ENCODE measurements around the gene ACOX3. TPM values are rescaled to one million over a fixed set of nuclear protein-coding genes. Genes with fewer than 3 reads are reported as not detected.
A peak's percentile ranks its signal among the peaks of the same experiment; 100 is the strongest.

Gene ACOX3
- total and polyA plus RNA-seq, 9 of the 15 experiments (the other 6 are each of a cell fraction or from before 2014, with no cell fraction given) = 0.68 to 7.3 (median 3.7) TPM

DNA sequence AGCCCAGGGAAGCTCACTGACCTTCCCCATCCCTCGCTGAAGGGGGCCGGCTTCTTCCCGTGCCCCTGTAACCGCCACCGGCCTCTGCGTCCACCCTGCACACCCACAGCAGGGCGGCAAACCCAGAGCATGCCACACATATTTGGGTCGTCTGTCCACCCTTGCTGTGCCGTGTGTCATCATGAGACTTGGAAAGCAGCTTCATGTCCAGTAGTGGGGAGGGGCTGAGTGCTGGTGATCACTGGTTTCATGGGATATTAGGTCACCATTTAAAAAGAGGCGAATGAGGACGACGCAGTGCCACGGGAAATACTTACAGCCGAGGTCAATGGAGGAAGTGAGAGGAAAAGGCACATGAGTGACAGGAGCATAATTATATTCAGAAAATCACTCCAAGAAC lies 96.1 kb downstream of the ACOX3 start:
- no peaks in the 10 kb centered on the region for H3K36me3 ChIP-seq (ENCODE audit: control insufficient read depth, insufficient read depth, low read length)
- peaks cover 0 to 51% of the 10 kb centered on the region in 2 experiments; a peak in 2 of 5 replicates for H3K27me3 ChIP-seq (ENCODE audit: control insufficient read depth in 2 of 2, insufficient read depth in 2 of 2, low read length in 2 of 2)
- in situ Hi-C loops (cut with MboI) (no loop called here), intact Hi-C loops (cut with micrococcal nuclease) (no loop called here)
- no TSS peak for BruUV-seq (replicated peaks)
- H2AFZ ChIP-seq (ENCODE audit: low read depth, low read length) = no peak overlapping the region
- no peaks in the 10 kb centered on the region for H4K20me1 ChIP-seq (replicated peaks; ENCODE audit: control insufficient read depth, insufficient read depth, low read length)
- no peaks in the 10 kb centered on the region for H3K9me1 ChIP-seq (ENCODE audit: control insufficient read depth, insufficient read depth, low read length)
- no peak overlapping the region for H3K9ac ChIP-seq (ENCODE audit: insufficient read depth in 1 of 2, low read depth in 2 of 2, low read length in 2 of 2)
- H3K9me3 ChIP-seq (replicated peaks; ENCODE audit: control insufficient read depth, insufficient read depth, low read depth, low read length) = no peaks in the 10 kb centered on the region
- H3K4me1 ChIP-seq (replicated peaks in 1 of 2; ENCODE audit: control insufficient read depth in 2 of 2, insufficient read depth in 2 of 2, low read length in 2 of 2) = peaks cover 0 to 17% of the 10 kb centered on the region in 2 experiments; a peak in 2 of 5 replicates
- POLR2A ChIA-PET = interaction anchor here (0.6 to 1.4 kb wide), 2 partner anchors 23 to 227 kb away, joined by 3 read pairs; no protein-coding TSS in a partner anchor
- H3K27ac ChIP-seq (ENCODE audit: extremely low read depth, low read depth, low read length) = no peak overlapping the region
- DNase-seq (ENCODE audit: extremely low read depth in 1 of 4, low spot score in 3 of 4) (no peak), ATAC-seq (no peak), FAIRE-seq (no peak)
- no peak overlapping the region for H3K4me2 ChIP-seq (ENCODE audit: insufficient read depth, low read length)
- H3K4me3 ChIP-seq = no peak overlapping the region
- H3K79me2 ChIP-seq (ENCODE audit: control insufficient read depth, insufficient read depth, low read length) = no peaks in the 10 kb centered on the region
- WGBS (ENCODE audit: insufficient coverage, low coverage, missing lambda C conversion rate) = 3% methylated on average over 14 of the region's 14 CpGs
- CTCF ChIA-PET (ENCODE audit: low intra/inter-chr PET ratio) = no interaction called here
- TF ChIP-seq NR3C1 (CRISPR knock-in tag; IDR thresholded peaks at IDR 0.05) (no peak), SETDB1 (IDR thresholded peaks at IDR 0.05; ENCODE audit: low read length) (no peak), NCOA2 (IDR thresholded peaks at IDR 0.05; ENCODE audit: partially characterized antibody in 2 of 2) (no peak), HNRNPK (IDR thresholded peaks at IDR 0.05; ENCODE audit: low read depth, low read length, poor library complexity, severe bottlenecking) (no peak), ZNF57 (CRISPR knock-in tag; IDR thresholded peaks at IDR 0.05) (no peak), NFIX (CRISPR knock-in tag; IDR thresholded peaks at IDR 0.05; ENCODE audit: low read depth) (no peak), MCM3 (IDR thresholded peaks at IDR 0.05) (no peak)
- TF ChIP-seq, protein P1, sequence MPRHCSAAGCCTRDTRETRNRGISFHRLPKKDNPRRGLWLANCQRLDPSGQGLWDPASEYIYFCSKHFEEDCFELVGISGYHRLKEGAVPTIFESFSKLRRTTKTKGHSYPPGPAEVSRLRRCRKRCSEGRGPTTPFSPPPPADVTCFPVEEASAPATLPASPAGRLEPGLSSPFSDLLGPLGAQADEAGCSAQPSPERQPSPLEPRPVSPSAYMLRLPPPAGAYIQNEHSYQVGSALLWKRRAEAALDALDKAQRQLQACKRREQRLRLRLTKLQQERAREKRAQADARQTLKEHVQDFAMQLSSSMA (CRISPR knock-in tag; IDR thresholded peaks at IDR 0.05) = no peak
- TF ChIP-seq, protein P2, sequence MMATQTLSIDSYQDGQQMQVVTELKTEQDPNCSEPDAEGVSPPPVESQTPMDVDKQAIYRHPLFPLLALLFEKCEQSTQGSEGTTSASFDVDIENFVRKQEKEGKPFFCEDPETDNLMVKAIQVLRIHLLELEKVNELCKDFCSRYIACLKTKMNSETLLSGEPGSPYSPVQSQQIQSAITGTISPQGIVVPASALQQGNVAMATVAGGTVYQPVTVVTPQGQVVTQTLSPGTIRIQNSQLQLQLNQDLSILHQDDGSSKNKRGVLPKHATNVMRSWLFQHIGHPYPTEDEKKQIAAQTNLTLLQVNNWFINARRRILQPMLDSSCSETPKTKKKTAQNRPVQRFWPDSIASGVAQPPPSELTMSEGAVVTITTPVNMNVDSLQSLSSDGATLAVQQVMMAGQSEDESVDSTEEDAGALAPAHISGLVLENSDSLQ (IDR thresholded peaks at IDR 0.05) = peak; percentile 64
- TF ChIP-seq, protein P3, sequence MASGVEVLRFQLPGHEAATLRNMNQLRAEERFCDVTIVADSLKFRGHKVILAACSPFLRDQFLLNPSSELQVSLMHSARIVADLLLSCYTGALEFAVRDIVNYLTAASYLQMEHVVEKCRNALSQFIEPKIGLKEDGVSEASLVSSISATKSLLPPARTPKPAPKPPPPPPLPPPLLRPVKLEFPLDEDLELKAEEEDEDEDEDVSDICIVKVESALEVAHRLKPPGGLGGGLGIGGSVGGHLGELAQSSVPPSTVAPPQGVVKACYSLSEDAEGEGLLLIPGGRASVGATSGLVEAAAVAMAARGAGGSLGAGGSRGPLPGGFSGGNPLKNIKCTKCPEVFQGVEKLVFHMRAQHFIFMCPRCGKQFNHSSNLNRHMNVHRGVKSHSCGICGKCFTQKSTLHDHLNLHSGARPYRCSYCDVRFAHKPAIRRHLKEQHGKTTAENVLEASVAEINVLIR (CRISPR knock-in tag; IDR thresholded peaks at IDR 0.05) = no peak
- TF ChIP-seq, protein P4, sequence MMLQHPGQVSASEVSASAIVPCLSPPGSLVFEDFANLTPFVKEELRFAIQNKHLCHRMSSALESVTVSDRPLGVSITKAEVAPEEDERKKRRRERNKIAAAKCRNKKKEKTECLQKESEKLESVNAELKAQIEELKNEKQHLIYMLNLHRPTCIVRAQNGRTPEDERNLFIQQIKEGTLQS (IDR thresholded peaks at IDR 0.05) = peak; percentile 41; the same call in 1 of the 2 replicates
- TF ChIP-seq, protein P4 (CRISPR knock-in tag; conservative IDR thresholded peaks at IDR 0.05) = no peak
- TF ChIP-seq, protein P5, sequence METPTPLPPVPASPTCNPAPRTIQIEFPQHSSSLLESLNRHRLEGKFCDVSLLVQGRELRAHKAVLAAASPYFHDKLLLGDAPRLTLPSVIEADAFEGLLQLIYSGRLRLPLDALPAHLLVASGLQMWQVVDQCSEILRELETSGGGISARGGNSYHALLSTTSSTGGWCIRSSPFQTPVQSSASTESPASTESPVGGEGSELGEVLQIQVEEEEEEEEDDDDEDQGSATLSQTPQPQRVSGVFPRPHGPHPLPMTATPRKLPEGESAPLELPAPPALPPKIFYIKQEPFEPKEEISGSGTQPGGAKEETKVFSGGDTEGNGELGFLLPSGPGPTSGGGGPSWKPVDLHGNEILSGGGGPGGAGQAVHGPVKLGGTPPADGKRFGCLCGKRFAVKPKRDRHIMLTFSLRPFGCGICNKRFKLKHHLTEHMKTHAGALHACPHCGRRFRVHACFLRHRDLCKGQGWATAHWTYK (CRISPR knock-in tag; IDR thresholded peaks at IDR 0.05) = no peak
- TF ChIP-seq, protein P6, sequence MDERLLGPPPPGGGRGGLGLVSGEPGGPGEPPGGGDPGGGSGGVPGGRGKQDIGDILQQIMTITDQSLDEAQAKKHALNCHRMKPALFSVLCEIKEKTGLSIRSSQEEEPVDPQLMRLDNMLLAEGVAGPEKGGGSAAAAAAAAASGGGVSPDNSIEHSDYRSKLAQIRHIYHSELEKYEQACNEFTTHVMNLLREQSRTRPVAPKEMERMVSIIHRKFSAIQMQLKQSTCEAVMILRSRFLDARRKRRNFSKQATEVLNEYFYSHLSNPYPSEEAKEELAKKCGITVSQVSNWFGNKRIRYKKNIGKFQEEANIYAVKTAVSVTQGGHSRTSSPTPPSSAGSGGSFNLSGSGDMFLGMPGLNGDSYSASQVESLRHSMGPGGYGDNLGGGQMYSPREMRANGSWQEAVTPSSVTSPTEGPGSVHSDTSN (CRISPR knock-in tag; IDR thresholded peaks at IDR 0.05; ENCODE audit: low read depth) = no peak
- TF ChIP-seq, protein P6 (tag; conservative IDR thresholded peaks at IDR 0.05; ENCODE audit: low read depth) = 0 out of 2 replicates have a peak, but pooled peaks have one; percentile 28

All from K562 (cell line).